Right renal pelvis (tissue), 4 donors: ENCODE data around the gene HIVEP3. TPM values are rescaled to one million over a fixed set of nuclear protein-coding genes. Genes with fewer than 3 reads are reported as not detected.
A peak's percentile ranks its signal among the peaks of the same experiment; 100 is the strongest.

Experiments used
- DNase-seq, 4 donors: peaks; one replicate each; pipeline ENCODE4 v3.0.0-alpha.2; 2013; ENCODE audit warnings: low read depth in 4 of 4, low spot score in 3 of 4, missing footprints in 1 of 4
- polyA plus RNA-seq, 4 donors: library from polyadenylated mRNA; unstranded; fragments of 120-200 nt; gene quantifications; one replicate each; pipeline ENCODE4 v1.2.1, GENCODE V29; 2013; ENCODE audit not compliant: insufficient read length in 4 of 4

Gene HIVEP3
- polyA plus RNA-seq, 4 donors = 3.9 to 4.9 (median 4.5) TPM

DNA sequence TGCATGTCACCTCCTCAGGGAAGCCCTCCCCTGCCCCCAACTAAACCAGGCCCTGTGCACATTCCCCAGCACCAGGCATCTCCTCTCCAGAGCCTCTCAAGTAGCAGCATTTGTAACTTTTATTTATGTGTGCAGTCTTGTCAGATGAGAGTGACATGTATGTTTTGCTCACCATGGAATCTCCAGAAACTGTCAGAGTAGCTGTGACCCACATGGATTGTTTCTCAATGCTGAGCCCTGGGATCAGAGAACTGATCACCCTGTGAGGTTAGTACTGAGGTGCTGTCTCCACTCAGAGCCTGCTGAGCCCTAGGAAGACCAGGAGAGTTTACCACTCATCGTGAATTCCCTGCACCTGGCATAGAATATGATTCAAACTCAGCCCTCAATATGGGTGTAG is 243.3 kb downstream of the HIVEP3 start:
- DNase-seq = no peak

DNA sequence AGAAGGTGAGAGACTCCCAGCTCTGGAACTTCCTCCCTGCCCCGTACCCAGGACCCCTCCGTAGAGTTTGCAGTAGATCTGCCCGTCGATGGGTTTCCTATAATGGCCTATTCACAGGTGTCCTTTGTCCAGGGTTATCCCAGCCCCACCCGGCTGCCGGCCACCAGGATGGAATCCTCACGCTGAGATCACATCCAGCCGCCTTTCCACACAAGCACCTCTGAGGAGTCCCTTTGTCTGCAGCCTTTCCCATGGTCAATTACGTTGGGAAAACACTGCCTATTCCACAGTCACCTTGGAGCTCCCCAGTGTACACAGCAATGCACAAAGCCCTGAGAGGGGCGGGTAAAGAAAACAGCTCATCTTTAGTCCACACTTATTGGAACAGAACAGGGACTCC is 244.2 kb downstream of the HIVEP3 start:
- no peak for DNase-seq

DNA sequence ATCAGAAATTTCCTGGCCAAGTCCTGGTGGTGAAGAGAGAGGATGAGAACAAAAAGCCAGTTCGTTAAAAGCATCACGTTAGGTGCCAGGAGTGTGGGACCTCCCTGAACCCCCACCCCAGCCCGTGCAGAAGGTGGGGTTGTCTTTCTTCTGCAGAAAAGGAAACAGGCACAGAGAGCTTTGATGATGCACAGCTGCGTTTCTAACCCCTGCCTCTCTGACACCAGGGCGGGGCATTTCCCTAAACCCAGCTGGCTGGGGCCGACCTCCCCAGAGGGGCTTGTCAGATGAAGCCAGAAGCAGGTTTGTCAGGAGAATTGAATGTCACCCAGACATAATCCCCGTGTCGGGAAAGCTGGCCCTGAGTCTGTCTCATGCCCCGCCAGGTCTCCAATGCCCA is 244.9 kb downstream of the HIVEP3 start:
- no peak for DNase-seq

DNA sequence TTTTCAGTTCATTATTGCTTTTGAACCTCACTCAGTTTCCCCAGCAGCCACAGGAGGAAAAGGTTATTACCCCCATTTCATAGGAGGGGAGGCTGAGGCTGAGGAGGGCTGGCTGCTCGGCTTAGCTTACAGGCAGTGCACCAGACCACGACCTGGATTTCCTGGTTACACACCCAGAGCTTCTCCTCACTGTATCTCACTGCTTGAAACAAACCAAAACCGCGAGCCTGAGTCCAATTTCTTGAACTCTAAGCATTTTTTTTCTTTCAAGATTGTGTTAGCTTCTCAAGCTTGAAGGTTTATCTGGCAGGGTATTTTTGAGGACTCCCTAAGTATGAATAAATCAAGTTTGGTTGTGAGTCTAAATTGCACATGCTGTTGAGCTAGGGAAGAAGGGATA is 245.3 kb downstream of the HIVEP3 start:
- no peak for DNase-seq

DNA sequence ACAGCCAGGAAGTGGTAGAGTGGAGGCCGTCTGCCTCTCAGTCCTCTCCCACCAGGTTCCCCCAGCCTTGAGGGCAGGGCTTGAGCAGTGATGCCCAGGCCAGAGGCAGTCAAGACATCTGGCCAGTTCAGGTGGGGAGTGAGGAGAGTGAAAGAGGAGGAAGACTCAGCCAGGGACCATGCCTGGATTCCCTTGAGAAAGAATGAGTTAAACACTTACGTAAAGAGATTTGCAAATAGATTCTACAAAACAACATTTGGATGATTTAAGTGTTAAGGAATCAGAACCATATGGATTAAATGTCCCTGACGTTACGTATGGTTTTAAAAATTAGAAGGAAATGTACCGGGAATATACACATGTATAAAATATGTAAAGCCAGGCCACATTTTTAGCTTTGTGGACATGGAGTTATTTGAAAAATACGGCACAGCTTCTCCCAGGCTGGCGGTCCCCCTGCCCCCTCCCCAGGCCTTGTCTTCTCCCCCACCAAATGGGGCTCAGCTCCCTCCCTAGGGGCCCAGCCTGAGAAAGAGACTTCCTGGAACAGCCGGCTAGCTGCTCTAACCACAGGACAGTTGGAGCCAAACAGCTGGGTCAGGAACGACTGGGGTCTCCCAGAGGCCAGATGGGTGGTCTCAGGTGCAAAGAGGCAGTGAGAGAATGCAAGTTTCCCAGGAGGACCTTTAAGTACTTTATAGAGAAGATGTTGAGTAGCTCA is 245.9 kb downstream of the HIVEP3 start:
- DNase-seq = no peak

DNA sequence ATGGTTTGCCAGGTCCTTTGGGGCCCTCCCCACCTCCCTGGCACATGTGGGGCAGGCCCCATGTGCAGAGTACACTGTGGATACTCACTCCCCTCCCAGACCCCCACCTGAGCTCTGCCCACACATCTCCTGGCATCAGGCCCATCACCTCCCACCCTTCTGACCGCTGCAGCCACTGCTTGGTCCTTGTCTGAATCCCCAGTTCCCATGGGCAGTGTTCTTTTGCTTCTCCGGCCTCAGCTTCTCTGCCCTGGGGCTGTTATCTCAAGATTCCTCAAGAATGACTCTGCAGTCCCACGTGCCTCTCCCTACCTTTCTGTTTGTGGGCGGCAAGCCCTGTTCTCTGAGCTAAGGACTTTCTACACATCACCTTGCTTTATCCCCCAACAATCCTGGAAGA is 246.5 kb downstream of the HIVEP3 start:
- no peak for DNase-seq

DNA sequence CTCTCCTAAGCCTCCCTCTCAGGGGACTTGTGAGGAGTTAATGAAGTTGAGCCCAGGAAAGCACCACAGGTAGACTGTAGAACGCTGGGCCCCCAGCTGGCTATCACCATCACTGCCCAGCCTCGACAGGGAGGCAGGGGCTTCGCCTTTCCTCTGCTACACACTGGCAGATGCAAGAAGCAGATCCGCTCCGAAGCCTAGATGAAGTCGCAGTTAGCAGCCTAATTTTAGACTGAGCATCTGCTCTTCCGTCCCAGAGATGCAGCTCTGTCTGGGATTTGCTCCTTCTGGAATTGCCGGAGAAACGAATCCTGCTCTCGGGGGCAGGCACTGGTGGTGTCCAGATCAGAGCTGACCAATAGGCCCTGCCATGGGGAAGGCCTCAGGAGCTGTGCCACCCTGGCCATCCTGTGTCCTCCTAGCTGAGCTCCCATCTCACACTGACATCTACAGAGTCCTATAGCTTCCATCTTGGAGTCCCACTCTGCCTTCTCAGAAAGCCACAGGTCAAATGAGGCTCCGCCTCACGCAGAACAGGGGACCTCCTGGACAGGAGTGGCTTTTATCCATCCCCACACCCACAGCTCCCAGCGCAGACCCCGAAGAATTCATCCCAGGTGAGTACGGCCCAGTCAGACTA is 247.5 kb downstream of the HIVEP3 start:
- no peak for DNase-seq

DNA sequence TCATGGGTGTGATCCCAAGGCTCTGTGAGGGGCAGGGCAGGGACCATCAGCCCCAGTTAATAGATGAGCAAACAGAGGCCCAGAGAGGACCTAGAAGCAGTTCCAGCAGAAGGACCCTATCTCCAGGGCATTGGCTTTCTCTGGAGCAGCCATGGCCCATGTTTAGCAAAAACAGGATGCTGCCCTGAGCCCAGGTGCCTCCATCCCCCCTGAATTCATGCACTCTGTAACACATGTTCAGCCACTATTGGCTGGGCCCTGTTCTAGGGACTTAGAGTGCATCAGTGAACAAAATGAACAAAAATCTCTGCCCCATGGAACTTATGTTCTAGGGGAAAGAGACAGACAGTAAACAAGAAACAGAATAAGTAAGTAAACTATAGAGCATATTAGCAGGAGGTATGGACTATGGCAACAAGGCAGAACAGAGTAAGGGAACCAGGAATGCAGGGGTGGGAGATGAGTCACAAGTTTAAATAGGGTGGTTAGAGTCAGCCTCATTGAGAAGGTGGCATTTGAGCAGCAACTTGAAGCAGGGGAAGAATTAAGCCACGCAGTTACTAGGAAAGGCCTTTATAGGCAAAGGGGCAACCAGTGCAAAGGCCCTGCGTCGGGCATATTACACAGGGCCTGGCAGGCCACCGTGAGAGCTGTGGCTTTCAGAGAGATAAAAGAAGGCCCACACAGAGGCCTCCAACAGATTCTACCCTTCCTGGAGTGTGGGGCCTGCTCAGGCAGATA is 248.3 kb downstream of the HIVEP3 start:
- no peak for DNase-seq

DNA sequence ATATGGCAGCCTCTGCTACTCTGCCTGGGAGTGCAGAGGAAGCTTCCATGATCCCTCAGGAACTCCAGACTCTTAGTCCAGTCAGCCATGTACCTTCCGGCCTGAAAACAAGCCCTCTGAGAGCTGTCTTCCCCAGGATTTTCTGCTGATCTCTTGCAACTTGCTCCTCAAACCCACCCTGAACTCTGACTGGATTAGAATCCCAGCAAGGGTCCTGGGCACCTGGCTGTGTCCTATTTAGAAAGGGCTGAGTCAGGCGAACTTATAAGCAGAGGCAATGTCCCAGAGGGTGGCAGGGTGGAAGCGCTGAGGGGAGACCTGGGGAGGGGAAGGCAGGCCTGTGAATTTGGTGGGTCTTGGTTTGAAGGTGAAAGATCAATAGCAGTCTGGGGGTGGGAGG is 249.8 kb downstream of the HIVEP3 start:
- no peak for DNase-seq

DNA sequence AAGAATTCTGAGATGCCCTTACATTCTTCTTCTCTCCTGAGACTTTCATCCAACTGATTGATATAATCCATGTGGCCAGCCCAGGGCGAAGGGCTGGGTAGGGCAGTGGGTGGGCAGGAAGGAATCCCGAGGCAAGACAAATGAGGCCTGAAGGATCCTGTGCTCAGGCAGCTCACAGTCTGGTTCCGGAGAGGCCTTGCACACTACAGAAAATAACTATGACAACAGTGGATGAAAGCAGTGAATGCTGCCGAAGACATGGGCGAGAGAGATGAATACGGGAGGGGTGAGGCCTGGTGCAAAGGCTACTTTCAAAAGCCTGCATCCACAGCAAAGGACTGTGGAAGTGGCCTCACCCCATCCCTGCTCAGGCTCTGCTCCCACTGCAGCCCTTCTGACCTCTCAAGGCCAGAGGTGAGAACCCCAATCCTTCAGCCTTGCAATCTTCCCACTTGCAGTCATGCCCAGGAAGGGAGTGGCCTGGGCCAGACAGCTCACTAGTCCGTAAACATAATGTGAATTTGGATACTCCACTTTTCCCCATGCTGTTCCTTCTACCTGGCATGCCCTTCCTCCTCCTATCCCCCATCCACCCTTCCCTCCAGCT is 250.6 kb downstream of the HIVEP3 start:
- no peak for DNase-seq

DNA sequence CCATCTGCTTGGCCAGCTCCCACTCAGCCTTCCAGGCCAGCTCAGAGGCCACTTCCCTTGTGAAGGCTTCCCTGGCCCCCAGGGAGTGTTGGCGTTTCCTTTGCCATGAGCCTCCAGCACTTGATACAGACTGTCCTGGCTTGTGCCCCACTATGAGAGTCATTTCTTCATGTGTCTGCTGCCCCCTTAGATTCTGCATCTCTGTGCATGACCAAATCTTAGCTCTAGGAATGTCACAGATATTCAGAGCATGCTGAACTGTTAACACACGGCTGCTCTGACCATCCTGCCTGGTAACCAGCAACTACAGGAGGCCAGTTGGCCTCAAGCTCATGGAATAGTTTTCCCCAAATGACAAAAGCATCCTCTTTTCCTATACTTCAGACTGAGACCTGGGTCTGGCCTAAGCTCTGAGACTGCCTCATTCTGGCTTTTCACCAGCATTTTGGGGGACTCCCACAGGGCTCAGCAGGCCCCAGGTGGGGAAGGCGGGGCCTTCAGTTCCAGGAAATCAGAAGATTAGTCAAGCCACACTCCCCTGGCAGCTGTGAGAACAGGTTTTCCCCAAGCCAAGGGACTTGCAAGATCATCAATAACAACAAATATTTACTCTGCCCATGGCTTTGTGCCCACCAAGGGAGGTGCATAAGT is 251.6 kb downstream of the HIVEP3 start:
- DNase-seq = no peak

DNA sequence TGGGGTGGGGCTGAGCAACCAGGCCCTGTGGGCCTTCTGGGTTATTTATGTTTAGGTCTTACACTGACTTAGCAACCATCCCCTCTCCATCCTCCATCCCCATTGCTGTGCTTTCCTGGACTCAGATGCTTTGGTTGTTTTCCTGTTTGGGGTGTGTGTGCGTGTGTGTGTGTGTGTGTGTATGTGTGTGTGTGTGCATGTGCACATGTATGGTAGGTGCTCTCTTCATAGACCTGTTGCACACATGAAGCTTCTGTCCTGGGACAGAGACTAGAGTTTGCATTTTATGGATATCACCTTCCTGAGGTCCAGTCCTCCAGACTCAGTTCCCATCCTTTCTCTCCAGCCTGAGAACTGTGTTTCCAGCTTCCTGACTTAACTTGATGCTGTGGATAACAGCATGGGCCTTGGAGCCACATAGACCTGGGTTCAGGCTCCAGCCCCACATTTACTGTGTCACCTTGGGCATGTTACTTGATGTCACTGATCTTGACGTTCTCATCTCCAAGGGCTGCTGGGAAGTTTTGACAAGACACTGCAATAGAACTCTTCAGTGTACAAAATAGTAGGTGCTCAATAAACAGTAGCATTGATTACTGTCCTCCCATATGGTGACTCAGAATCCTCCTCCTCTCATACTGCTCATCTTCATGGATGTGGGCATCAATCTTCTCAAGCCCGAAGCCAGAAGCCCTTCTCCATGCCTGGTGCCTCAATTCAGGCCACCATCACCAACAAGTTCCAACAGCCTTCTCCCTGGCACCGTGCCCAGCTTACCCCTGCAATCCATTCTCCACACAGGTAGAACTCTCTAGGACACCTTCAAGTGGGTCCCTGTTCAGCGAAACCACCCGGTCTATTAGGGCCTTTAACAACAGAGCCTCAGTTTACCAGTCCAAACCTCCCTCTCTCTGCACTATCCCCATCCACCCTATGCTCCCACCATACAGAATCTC is 252.5 kb downstream of the HIVEP3 start:
- no peak for DNase-seq

DNA sequence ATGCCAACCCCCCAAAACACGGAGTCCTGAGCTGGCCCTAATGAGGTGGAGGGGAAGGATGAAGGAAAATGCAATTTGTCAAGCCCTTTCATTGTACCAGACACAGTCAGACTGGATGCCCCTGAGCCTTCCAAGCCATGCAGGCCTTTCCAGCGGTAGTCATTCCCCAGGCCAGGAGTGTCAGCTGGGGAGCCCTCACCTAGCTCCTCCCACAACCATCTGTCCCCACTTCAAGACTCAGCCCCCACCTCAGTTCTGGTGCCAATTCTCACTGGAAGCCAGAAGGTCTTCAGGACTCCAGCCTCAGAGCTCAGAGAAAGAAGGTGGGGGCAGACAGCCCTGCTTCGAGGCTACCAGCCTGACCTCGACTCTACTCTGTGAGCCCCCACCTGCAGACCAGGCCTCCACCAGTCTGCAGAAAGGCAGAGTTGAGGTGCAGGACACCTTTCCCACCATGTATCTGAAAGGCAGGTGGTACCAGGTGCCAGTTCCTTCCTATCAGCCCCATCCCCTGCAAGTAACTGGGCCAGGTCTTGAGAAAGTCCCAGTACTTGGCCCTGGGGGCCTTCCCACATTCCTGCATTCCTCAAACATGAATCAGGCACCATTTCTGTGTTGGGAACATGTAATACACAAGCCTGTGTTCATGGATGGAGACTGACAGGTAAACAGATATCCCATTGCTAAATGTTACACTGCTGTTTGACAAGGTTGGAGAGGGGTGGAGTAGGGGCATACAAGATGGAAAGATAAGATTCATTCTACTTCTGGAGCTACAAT is 253.7 kb downstream of the HIVEP3 start:
- DNase-seq = no peak

DNA sequence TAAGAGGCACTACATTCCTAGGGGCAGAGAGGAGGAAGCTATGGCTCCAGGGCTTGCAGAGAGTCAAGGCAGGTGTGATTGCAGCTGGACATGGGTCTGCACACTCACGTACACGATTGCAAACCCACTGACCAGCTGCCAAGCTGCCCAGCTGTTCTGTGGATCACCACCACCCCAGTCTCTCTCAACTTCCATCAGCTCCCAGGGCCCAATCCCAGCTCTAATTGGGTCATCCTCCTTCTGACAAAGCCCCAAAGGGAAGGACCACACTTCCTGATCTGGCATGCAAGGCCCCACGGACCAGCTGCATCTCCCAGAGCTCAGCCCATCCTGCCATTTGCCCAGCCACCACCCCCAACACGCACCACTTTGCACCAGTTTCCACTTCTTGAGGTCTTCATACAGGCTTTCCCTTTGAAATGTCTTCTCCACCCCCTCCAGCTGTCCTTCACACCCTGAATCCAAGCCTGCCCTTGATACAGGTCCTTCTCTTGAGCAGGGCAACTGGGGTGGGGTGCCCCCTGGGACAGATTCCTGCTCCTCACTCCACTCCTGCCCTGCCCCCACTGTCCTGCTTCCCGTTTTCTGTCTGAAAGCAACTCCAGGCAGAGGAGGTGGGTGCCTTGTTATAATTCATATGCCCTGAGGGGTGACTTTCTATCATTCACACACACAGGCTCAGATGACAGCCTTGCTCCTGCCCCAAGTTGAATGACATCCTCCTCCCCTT is 254.9 kb downstream of the HIVEP3 start:
- DNase-seq = no peak

DNA sequence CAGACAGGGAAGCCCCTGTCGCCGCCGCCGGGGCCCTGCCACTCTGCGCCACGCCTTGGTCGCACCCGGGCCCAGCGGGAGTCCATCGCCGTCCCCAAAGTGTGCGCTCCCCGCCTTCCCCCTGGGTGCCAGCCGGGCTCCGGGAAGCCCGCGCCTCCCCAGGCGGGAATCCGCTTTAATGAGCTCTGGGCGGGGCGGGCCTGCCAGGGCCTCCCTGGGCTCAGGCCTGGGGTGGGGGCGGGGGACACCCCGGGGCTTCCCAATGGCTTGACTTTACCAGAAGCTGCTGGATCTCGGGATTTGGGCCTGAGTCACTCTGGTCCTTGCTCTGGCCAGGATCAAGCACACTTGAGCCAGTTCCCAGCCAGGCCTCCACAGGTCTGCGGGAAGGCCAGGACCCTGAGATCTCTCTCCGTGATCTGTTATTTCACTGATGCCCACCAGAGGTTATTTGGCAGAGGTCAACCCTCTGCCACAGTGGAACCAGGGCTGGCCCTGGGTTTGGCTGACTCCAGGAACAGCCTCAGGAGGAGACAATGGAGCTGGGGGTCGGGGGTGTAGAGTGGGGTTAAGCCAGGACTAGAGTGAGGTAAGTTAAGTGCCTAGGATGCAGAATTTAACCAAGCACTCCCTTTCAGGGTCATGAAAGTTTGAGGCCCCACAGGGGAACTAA is 255.8 kb downstream of the HIVEP3 start:
- DNase-seq = peak in 1 of 4 donors; percentile 10

DNA sequence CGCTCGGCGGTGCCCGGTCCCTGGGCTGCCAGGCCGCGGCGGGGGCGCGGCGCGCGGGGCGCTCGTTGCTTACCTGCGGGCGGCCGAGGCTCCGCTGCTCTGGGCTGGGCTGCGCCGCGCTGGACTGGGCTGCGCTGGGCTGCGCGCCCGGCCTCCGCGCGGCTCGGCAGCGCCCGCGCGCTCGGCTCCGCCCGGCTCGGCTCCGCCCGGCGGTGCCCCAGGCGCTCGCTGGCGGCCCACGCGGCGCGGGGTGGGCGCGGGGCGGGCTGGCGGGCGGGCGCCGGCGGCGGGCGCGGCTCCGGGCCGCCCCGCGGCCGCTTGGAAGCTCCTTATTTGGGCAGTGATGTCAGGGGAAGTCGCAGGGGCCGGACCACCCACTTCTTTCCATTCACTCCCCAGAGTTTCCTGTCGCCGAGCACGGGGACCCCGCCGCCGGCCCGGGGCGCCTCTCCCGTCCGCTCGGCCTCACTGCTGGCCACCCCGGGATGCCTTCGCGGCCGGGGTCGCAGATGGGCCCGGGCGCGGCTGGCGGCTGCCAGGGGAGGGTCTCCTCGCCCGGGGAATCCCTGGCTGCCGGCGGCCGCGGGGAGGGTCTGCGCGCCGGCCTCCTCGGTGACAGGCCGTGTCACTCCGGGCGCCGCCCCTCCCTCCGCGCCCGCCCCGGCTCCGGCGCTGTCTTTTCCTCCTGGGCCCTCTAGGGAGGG is 256.5 kb downstream of the HIVEP3 start:
- DNase-seq = peak; percentile 32 to 60 (median 44)

DNA sequence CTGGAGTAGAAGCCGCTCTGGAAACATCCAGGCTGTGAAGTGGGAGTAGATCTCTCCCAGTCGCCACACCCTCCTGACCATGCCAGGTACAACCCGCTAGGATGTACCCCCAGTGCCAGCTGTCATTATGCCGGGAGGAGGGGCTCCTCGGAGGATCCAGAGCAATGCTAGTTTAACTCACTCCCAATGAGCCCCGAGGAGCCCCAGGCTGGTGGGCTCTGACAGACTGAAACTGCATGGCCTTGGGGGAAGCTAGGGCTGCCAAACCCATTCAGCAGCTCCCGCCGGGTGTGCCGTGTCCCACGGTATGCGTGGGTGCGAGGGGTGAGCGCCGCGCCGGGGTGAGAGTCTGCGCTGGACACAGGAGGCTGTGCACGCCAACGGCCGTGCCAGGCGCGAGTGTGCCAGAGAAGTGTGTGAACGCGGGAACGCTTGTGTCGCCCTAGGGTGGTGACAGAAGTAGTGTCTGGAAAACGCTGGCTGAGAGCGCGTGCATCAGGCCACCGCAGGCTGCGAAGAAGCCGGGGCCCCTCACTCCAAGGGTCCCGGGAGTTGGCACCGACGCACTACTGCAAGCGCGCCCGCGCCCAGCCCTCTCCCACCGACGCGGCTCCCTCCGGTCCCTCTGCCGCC is 257.2 kb downstream of the HIVEP3 start:
- DNase-seq = peak in 1 of 4 donors; percentile 13
